ENCODE measurements around the gene COL23A1. TPM values are rescaled to one million over a fixed set of nuclear protein-coding genes. Genes with fewer than 3 reads are reported as not detected.

The COL23A1 gene
- total RNA-seq, 1 donor from 2014 or later, result 0.12 TPM

- H3K27ac Mint-ChIP-seq (ENCODE audit: unreplicated experiment), result no peak overlapping the region
- no peak overlapping the region for H3K4me3 Mint-ChIP-seq (ENCODE audit: unreplicated experiment)
- TF ChIP-seq, protein P1, sequence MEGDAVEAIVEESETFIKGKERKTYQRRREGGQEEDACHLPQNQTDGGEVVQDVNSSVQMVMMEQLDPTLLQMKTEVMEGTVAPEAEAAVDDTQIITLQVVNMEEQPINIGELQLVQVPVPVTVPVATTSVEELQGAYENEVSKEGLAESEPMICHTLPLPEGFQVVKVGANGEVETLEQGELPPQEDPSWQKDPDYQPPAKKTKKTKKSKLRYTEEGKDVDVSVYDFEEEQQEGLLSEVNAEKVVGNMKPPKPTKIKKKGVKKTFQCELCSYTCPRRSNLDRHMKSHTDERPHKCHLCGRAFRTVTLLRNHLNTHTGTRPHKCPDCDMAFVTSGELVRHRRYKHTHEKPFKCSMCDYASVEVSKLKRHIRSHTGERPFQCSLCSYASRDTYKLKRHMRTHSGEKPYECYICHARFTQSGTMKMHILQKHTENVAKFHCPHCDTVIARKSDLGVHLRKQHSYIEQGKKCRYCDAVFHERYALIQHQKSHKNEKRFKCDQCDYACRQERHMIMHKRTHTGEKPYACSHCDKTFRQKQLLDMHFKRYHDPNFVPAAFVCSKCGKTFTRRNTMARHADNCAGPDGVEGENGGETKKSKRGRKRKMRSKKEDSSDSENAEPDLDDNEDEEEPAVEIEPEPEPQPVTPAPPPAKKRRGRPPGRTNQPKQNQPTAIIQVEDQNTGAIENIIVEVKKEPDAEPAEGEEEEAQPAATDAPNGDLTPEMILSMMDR (IDR thresholded peaks at IDR 0.05), result no peak
- no peaks in the 10 kb centered on the region for H3K36me3 Mint-ChIP-seq (ENCODE audit: low read depth)
- H3K27me3 Mint-ChIP-seq (ENCODE audit: low read depth), result peaks cover 10% of the 10 kb centered on the region
- no peaks in the 10 kb centered on the region for H3K4me1 Mint-ChIP-seq (ENCODE audit: low read depth)
- DNase-seq (ENCODE audit: low spot score), result no peak
- no peaks in the 10 kb centered on the region for H3K9me3 Mint-ChIP-seq (ENCODE audit: low read depth)
These were observed 322.9 kb downstream of the COL23A1 start for GRCh38 chr5:178267245-178267644.

DNA sequence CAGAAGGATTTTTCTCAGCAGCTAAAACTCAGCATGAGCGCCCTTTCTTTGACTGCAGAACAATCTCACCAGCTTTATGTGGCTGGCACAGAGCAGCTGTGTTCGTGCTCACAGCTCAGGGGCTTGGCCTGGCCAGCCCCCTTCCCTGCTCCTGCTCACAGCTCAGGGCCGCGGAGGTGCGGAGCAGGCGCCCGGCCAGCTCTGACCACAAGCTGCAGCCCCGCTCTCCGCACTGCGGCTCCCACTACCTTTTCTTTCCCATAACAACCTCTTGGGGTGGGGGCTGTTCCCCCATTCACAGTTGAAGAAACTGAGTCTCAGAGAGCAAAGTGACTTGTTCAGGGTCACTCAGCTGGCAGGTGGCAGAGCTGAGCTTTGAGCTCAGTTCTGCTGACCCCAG is 323.6 kb downstream of the COL23A1 start:
- H3K36me3 Mint-ChIP-seq (ENCODE audit: low read depth), result no peaks in the 10 kb centered on the region
- no peak overlapping the region for H3K4me3 Mint-ChIP-seq (ENCODE audit: unreplicated experiment)
- TF ChIP-seq, protein P1 (IDR thresholded peaks at IDR 0.05), result no peak
- no peaks in the 10 kb centered on the region for H3K9me3 Mint-ChIP-seq (ENCODE audit: low read depth)
- peaks cover 9% of the 10 kb centered on the region for H3K27me3 Mint-ChIP-seq (ENCODE audit: low read depth)
- no peak for DNase-seq (ENCODE audit: low spot score)
- H3K4me1 Mint-ChIP-seq (ENCODE audit: low read depth), result no peaks in the 10 kb centered on the region
- H3K27ac Mint-ChIP-seq (ENCODE audit: unreplicated experiment), result no peak overlapping the region

GRCh38 chr5:178265746-178266145 is 324.4 kb downstream of the COL23A1 start:
- no peak for DNase-seq (ENCODE audit: low spot score)
- H3K27ac Mint-ChIP-seq (ENCODE audit: unreplicated experiment), result no peak overlapping the region
- TF ChIP-seq, protein P1 (IDR thresholded peaks at IDR 0.05), result no peak
- H3K4me1 Mint-ChIP-seq (ENCODE audit: low read depth), result no peaks in the 10 kb centered on the region
- no peaks in the 10 kb centered on the region for H3K9me3 Mint-ChIP-seq (ENCODE audit: low read depth)
- no peaks in the 10 kb centered on the region for H3K36me3 Mint-ChIP-seq (ENCODE audit: low read depth)
- H3K4me3 Mint-ChIP-seq (ENCODE audit: unreplicated experiment), result no peak overlapping the region
- H3K27me3 Mint-ChIP-seq (ENCODE audit: low read depth), result peaks cover 5% of the 10 kb centered on the region

GRCh38 chr5:178264044-178264443 is 326.1 kb downstream of the COL23A1 start:
- no peaks in the 10 kb centered on the region for H3K4me1 Mint-ChIP-seq (ENCODE audit: low read depth)
- H3K27ac Mint-ChIP-seq (ENCODE audit: unreplicated experiment), result no peak overlapping the region
- no peak for DNase-seq (ENCODE audit: low spot score)
- TF ChIP-seq, protein P1 (IDR thresholded peaks at IDR 0.05), result no peak
- H3K9me3 Mint-ChIP-seq (ENCODE audit: low read depth), result no peaks in the 10 kb centered on the region
- H3K36me3 Mint-ChIP-seq (ENCODE audit: low read depth), result no peaks in the 10 kb centered on the region
- H3K27me3 Mint-ChIP-seq (ENCODE audit: low read depth), result peaks cover 5% of the 10 kb centered on the region
- no peak overlapping the region for H3K4me3 Mint-ChIP-seq (ENCODE audit: unreplicated experiment)

DNA sequence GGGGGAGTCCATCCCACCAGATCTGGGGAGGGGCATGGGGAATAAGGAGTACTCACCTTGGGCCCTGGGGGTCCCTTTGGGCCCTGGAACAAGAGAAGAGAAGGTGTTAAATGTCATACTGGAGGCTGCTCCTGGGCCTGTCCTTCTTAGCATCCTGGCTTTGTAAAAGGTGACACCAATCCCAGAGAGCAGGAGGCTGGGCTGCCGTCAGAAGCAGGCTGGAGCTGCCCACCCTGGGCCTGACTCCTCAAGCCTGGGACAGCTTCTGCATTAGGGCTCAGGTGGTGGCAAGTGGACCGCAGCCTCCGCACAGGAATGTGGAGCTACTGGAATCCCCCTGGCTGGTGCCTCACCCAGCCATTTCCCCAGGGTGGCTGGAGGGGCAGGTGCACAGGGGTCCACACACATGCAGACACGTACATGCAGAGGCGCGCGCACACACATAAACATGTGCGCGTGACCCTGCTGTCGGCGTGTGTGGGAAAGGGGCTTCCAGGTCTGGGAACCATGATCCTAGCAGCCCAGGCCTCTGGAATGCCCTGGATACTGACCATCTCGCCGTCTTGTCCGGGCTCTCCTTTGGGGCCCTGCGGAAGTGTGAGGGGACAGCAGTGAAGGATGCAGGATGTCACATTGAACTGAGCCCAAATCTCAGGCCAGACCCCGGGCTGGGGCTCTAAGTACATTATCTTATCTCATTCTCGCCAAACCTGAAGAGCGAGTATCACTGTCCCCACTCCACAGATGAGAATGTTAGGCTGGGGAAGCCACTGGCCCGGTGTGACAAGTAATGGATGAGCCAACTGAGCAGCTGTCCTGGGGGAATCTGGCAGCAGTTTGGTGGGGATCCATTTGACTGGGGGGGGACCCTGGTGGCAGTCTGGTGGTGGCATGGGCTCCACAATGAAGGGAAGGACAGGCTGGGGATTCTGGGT is 328.3 kb downstream of the COL23A1 start:
- TF ChIP-seq, protein P1 (IDR thresholded peaks at IDR 0.05), result no peak
- H3K4me3 Mint-ChIP-seq (ENCODE audit: unreplicated experiment), result no peak overlapping the region
- no peak overlapping the region for H3K27ac Mint-ChIP-seq (ENCODE audit: unreplicated experiment)

More for the DNA sequence above, 328.3 kb downstream of the COL23A1 start:
- H3K27me3 Mint-ChIP-seq (ENCODE audit: low read depth), result peaks cover 5% of the 10 kb centered on the region
- DNase-seq (ENCODE audit: low spot score), result no peak
- no peaks in the 10 kb centered on the region for H3K9me3 Mint-ChIP-seq (ENCODE audit: low read depth)
- no peaks in the 10 kb centered on the region for H3K36me3 Mint-ChIP-seq (ENCODE audit: low read depth)
- no peaks in the 10 kb centered on the region for H3K4me1 Mint-ChIP-seq (ENCODE audit: low read depth)

Data from chondrocyte (in vitro differentiated cells).